ENCODE results near the gene BAG2. TPM values are rescaled to one million over a fixed set of nuclear protein-coding genes. Genes with fewer than 3 reads are reported as not detected.

BAG2 gene
- total and polyA plus RNA-seq, 10 of the 15 experiments (the other 5 are each of a cell fraction or from before 2014, with no cell fraction given): 7.7 to 17.6 (median 9.6) TPM

- TF ChIP-seq BCLAF1 (IDR thresholded peaks at IDR 0.05) (peak; percentile 85), E2F4 (IDR thresholded peaks at IDR 0.05; ENCODE audit: low read depth, low read length) (0 out of 2 replicates have a peak, but pooled peaks have one; percentile 20), TCF7 (IDR thresholded peaks at IDR 0.05; ENCODE audit: borderline replicate concordance) (peak; percentile 9; the same call in 1 of the 2 replicates), ZBTB40 (IDR thresholded peaks at IDR 0.05; ENCODE audit: borderline replicate concordance) (no peak), SPI1 (IDR thresholded peaks at IDR 0.05; ENCODE audit: borderline replicate concordance, insufficient read depth, low read depth, low read length) (no peak), CBFB (IDR thresholded peaks at IDR 0.05; ENCODE audit: low read depth) (no peak; the same call in 1 of the 2 replicates), JUND (IDR thresholded peaks at IDR 0.05; ENCODE audit: low read depth, low read length) (peak; percentile 99), BCL3 (IDR thresholded peaks at IDR 0.05; ENCODE audit: borderline replicate concordance, insufficient read depth, low read depth, low read length, poor library complexity, severe bottlenecking) (peak; percentile 48), BACH1 (IDR thresholded peaks at IDR 0.05; ENCODE audit: borderline replicate concordance) (peak; percentile 77), ETV6 (conservative IDR thresholded peaks at IDR 0.05 in 1 of 2, IDR thresholded peaks at IDR 0.05 in 1 of 2; ENCODE audit: borderline replicate concordance in 1 of 2, low read depth in 1 of 2) (no peak), MAX (IDR thresholded peaks at IDR 0.05; ENCODE audit: low read depth, low read length) (peak; percentile 35; the same call in 1 of the 2 replicates), NFYA (IDR thresholded peaks at IDR 0.05; ENCODE audit: borderline replicate concordance, low read depth, low read length) (no peak), TAF1 (IDR thresholded peaks at IDR 0.05; ENCODE audit: borderline replicate concordance, low read depth, low read length) (no peak; the same call in 1 of the 2 replicates), CHD1 (IDR thresholded peaks at IDR 0.05; ENCODE audit: low read depth, low read length) (peak; percentile 97), ZBTB33 (IDR thresholded peaks at IDR 0.05) (no peak)
Observed at GRCh38 chr6:57172136-57173055, at the start of gene BAG2 (continued).

Data from GM12878 (cell line).